K562 (cell line): ENCODE measurements around the gene EIF4G2. TPM values are rescaled to one million over a fixed set of nuclear protein-coding genes. Genes with fewer than 3 reads are reported as not detected.
A peak's percentile ranks its signal among the peaks of the same experiment; 100 is the strongest.

ENCODE experiments used
- ARNT ChIP-seq, 2 experiments: fragments of 450-650 bp; IDR thresholded peaks; 2 replicates each; pipeline ENCODE4 v1.6.1; 2016; ENCODE audit warnings: mild to moderate bottlenecking in 1 of 2
- ASH1L ChIP-seq: fragments of 450-650 bp; IDR thresholded peaks from 2 replicates; pipeline ENCODE4 v1.6.1; 2018; ENCODE audit warnings: borderline replicate concordance, mild to moderate bottlenecking, low read depth; ENCODE audit not compliant: partially characterized antibody
- CXXC5 ChIP-seq: fragments of 250-450 bp; sonication (Bioruptor Pico); IDR thresholded peaks from 2 replicates; pipeline ENCODE4 v1.8.0; 2022; ENCODE audit warnings: inconsistent platforms, mild to moderate bottlenecking, moderate library complexity
- FOXM1 ChIP-seq, 2 experiments: fragments of 450-650 bp in 1 of 2; sonication (generic) in 1 of 2; formaldehyde crosslinking in 1 of 2; IDR thresholded peaks; 2 replicates each; pipeline versions ENCODE4 v1.6.1 to v1.9.0; 2017 to 2022; ENCODE audit warnings: low read depth in 2 of 2, mild to moderate bottlenecking in 2 of 2, missing genetic modification reagents in 1 of 2, moderate library complexity in 1 of 2
- LCOR ChIP-seq: sonication (generic); formaldehyde crosslinking; IDR thresholded peaks from 2 replicates; pipeline ENCODE4 v1.8.0; 2022; ENCODE audit warnings: mild to moderate bottlenecking, missing genetic modification reagents
- MAFF ChIP-seq: IDR thresholded peaks from 2 replicates; pipeline ENCODE4 v1.6.1; 2012; ENCODE audit warnings: low read length, improper control_type of control experiment
- MAZ ChIP-seq, 2 experiments: fragments of 450-650 bp in 1 of 2; sonication (generic) in 1 of 2; formaldehyde crosslinking; IDR thresholded peaks in 1 of 2; conservative IDR thresholded peaks in 1 of 2; 2 replicates each; pipeline versions ENCODE4 v1.4.0 to v1.5.0; 2020; ENCODE audit warnings: mild to moderate bottlenecking in 1 of 2, missing genetic modification reagents in 1 of 2
- MEF2A ChIP-seq: IDR thresholded peaks from 2 replicates; pipeline ENCODE4 v1.6.1; 2011; ENCODE audit warnings: low read depth, mild to moderate bottlenecking, low read length, moderate library complexity; ENCODE audit not compliant: control insufficient read depth
- MEIS2 ChIP-seq: fragments of 450-650 bp; IDR thresholded peaks from 2 replicates; pipeline ENCODE4 v1.6.1; 2014; ENCODE audit warnings: mild to moderate bottlenecking; ENCODE audit not compliant: partially characterized antibody
- MTA1 ChIP-seq: fragments of 450-650 bp; IDR thresholded peaks from 2 replicates; pipeline ENCODE4 v1.6.1; 2017; ENCODE audit warnings: borderline replicate concordance
- NR1H2 ChIP-seq: sonication (generic); formaldehyde crosslinking; IDR thresholded peaks from 2 replicates; pipeline ENCODE4 v1.4.0; 2020; ENCODE audit warnings: mild to moderate bottlenecking, missing genetic modification reagents
- RUNX1 ChIP-seq: sonication (generic); IDR thresholded peaks from 2 replicates; pipeline ENCODE4 v1.6.1; 2016; ENCODE audit warnings: antibody characterized with exemption, low read depth
- SRF ChIP-seq, 2 experiments: fragments of 250-450, 450-650 bp in 1 of 2; sonication (Bioruptor Pico) in 1 of 2; sonication (generic) in 1 of 2; formaldehyde crosslinking; IDR thresholded peaks; 2 replicates each; pipeline versions ENCODE4 v1.5.0 to v1.5.1; 2020 to 2022; ENCODE audit warnings: mild to moderate bottlenecking in 1 of 2, missing genetic modification reagents in 1 of 2
- ZBTB5 ChIP-seq: fragments of 450-650 bp; IDR thresholded peaks from 2 replicates; pipeline ENCODE4 v1.6.1; 2017; ENCODE audit warnings: antibody characterized with exemption
- ZFPM2 ChIP-seq: fragments of 250-450 bp; sonication (Bioruptor Pico); IDR thresholded peaks from 2 replicates; pipeline ENCODE4 v1.5.1; 2022; ENCODE audit warnings: mild to moderate bottlenecking
- ZNF347 ChIP-seq: fragments of 450-650 bp; formaldehyde crosslinking; IDR thresholded peaks from 2 replicates; pipeline ENCODE4 v1.4.0; 2020; ENCODE audit warnings: low read depth, mild to moderate bottlenecking, moderate library complexity
- ZNF407 ChIP-seq: fragments of 450-650 bp; IDR thresholded peaks from 2 replicates; pipeline ENCODE4 v1.6.1; 2016; ENCODE audit warnings: low read depth
- polyA plus RNA-seq, 8 experiments: library from polyadenylated mRNA; depleted of rRNA in 4 of 8; stranded (reverse) in 5 of 8; unstranded in 3 of 8; fragments of >200 nt; fragmentation: Nextera tagmentation in 2 of 8; fragmentation: Illumina TruSeq in 1 of 8; extraction: Ambion mirVana in 2 of 8; extraction: Trizol in 1 of 8; gene quantifications; 2 replicates each; pipeline versions ENCODE4 v1.2.1 to v1.2.3, GENCODE V29; 2011 to 2014; ENCODE audit warnings: inconsistent platforms in 1 of 8, missing spikeins in 1 of 8
- total RNA-seq, 7 experiments: library from RNA; depleted of rRNA in 6 of 7; stranded (reverse); fragments of >200 nt in 6 of 7; fragmentation: Illumina TruSeq in 2 of 7; extraction: Trizol in 2 of 7; gene quantifications; 2 replicates each; pipeline versions ENCODE4 v1.2.1 to v1.2.3, GENCODE V29; 2011 to 2021; ENCODE audit warnings: low replicate concordance in 1 of 7

The EIF4G2 gene
- total and polyA plus RNA-seq, 9 of the 15 experiments (the other 6 are each of a cell fraction or from before 2014, with no cell fraction given) = 206 to 790 (median 646) TPM

GRCh38 chr11:10857709-10858438 is 49.1 kb upstream of the EIF4G2 start, which contains the start of gene ZBED5 (continued):
- TF ChIP-seq ZNF407 = no peak
- peak in 1 of 2 experiments; percentile 77; a peak in 3 of 4 replicates for TF ChIP-seq ARNT (IDR thresholded peaks at IDR 0.05)
- peak; percentile 85 for TF ChIP-seq ASH1L
- peak; percentile 82 for TF ChIP-seq CXXC5
- TF ChIP-seq MEF2A = peak; percentile 85
- TF ChIP-seq ZBTB5 = 0 out of 2 replicates have a peak, but pooled peaks have one; percentile 35
- 0 out of 2 replicates have a peak, but pooled peaks have one; percentile 27 for TF ChIP-seq RUNX1
- 0 out of 2 replicates have a peak, but pooled peaks have one; percentile 28 for TF ChIP-seq LCOR (CRISPR knock-in tag)
- TF ChIP-seq MAFF = peak; percentile 41; the same call in 1 of the 2 replicates
- no peak for TF ChIP-seq NR1H2 (CRISPR knock-in tag)
- TF ChIP-seq FOXM1 (IDR thresholded peaks at IDR 0.05; ENCODE audit: low read depth) = peak; percentile 13; the same call in 1 of the 2 replicates
- no peak for TF ChIP-seq FOXM1 (CRISPR knock-in tag; IDR thresholded peaks at IDR 0.05; ENCODE audit: low read depth)
- peak in 1 of 2 experiments; percentile 6; a peak in 1 of 4 replicates for TF ChIP-seq MAZ (CRISPR knock-in tag; conservative IDR thresholded peaks at IDR 0.05 in 1 of 2, IDR thresholded peaks at IDR 0.05 in 1 of 2)
- peak; percentile 30 for TF ChIP-seq MEIS2
- TF ChIP-seq ZFPM2 (CRISPR knock-in tag) = no peak
- TF ChIP-seq MTA1 = peak; percentile 38; the same call in 1 of the 2 replicates
- TF ChIP-seq ZNF347 (CRISPR knock-in tag) = 0 out of 2 replicates have a peak, but pooled peaks have one; percentile 20
- peak in 1 of 2 experiments; percentile 51; a peak in 1 of 4 replicates for TF ChIP-seq SRF (CRISPR knock-in tag; IDR thresholded peaks at IDR 0.05)
